Activated CD8-positive, alpha-beta memory T cell treated with anti-CD3 and anti-CD28 coated beads for 24 hours (primary cell): Measurements from ENCODE around the gene RASSF3.

Source experiments
- DNase-seq: peaks from one replicate; pipeline ENCODE4 v3.0.0-alpha.2; 2020

The RASSF3 gene

DNA sequence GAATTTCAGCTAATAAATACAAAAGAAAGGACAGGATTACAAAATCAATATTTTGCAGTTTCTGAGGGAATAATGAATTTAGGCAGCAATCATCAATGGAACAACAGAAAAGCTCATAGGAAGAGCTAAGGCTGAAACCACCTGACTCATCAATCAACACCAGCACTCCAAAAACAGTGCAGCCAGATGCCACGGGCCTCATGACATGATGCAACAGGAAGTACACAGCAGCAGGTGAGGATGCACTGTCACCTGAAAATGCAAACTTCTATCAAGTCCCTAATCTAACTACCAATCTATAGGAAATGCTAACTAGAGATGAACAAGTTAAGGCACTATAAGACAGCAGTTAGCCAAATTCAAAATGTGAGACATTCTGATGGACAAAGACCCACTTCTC lies 127.2 kb downstream of the RASSF3 start:
- no peak for DNase-seq

DNA sequence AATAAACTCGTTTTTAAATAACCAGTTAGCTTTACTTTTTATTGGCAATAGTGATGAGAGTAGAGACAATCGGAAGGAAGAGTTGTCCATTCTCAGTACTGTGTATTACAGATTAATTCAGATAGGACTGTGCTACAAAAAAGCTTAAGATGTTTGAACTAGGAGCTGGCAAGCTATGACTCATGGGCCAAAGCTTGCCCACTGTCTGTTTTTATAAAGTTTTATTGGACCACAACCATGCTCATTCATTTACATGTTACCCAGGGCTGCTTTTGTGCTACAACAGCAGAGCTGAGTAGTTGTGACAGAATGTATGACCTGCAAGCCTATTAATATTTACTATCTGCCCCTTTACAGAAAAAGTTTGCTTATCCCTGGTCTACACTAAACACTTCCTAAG lies 129.5 kb downstream of the RASSF3 start:
- DNase-seq: no peak

GRCh38 chr12:64740646-64741045 lies 130.4 kb downstream of the RASSF3 start:
- DNase-seq: no peak

DNA sequence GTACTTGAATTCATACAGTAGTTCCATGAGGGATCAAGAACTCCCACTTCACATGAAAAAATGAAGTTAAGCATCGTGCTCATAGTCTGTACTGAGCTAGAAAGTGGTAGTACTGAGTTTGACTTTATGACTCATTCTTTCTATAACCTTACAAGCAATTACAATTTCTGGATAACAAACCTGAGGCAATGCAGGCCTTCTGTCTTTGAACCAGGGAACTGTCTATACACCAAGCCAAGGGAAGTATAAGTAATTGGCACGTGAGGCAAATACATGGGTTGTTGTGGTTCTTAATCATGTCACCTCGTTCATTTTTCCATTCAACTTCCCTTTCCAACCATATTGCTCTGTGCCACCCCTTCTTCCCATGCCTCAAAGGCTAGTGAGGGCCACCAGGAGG lies 132.1 kb downstream of the RASSF3 start:
- DNase-seq: no peak

- DNase-seq: no peak
Observed at GRCh38 chr12:64743206-64743605, 132.9 kb downstream of the RASSF3 start.

DNA sequence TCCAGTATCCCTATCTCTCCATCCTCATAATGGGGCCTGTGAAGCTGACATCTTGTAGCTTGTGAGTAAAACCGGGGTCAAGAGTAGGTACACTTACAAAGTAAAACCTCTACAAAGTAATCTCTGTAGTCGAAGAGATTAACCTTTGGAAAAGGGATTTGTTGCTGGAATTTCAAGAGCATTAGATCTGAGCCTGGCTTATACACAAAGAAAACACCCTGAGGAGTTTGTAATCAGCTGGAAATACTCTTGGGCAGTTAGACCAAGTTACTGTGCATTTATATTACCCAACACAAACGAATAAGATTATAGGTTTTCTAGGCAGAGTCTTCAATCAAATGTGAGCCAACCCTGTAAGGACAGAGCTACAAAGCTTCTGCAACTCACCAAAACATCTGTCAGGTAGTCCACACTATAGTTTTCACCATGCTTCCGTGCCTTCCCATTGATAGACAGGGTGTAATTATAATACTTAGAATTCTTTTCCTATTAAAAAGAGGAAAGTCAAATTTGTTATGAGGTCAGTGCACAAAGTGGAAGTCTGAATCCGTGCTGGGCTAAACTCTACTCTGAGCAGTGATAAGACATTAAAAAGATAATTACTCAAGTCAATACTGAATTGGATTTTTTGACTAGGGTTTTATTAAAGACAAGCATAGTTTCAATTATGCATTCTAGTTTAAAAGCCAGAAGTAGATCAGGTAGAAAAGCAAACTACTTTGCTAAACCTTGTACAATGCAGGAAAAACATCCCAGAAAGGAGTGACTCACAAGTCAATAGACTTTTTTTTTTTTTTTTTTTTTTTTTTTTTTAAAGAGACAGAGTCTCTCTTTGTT lies 134.3 kb downstream of the RASSF3 start:
- DNase-seq: no peak

- no peak for DNase-seq
Observed at GRCh38 chr12:64745259-64745807, 135.0 kb downstream of the RASSF3 start.

DNA sequence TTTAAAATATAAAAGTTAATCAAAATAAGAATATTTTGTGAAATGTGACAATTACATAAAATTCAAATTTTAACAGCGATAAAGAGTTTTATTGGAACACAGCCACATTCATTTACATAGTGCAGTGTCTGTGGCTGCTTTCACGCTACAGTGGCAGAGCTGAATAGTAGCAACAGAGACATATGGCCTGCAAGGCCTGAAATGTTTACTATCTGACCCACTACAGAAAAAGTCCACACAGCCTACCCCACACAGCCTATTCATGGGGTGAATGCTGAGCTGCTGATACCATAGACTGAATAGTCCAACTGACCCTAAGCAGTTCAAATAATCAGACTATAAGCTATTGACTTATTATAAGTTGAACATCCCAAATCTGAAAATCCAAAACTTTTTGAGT lies 135.7 kb downstream of the RASSF3 start:
- no peak for DNase-seq

DNA sequence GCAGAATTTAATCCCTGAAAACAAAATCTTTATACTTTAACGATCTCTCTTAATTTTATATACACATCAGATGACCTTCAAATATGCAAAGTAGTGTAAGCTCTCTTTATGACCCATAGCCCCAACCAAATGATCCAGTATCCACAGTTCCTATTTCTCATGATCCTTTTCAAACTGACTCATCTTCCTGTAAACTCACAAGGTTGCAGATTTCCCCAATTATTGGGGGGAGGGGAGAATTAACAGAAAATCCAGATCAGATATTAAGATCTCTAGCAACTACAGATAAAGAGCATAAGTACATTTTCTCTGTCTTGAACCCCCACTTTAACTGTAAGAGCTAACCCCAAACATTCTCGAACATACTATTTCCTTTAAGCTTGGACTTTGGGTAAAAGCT lies 136.4 kb downstream of the RASSF3 start:
- DNase-seq: no peak
